HG03571 (cell line): ENCODE measurements around the gene RXRA.

Source experiments
- ATAC-seq: cut with Tn5 transposase; IDR thresholded peaks from one replicate; pipeline ENCODE4 v1.9.1; 2021; ENCODE audit not compliant: unreplicated experiment

The RXRA gene

DNA sequence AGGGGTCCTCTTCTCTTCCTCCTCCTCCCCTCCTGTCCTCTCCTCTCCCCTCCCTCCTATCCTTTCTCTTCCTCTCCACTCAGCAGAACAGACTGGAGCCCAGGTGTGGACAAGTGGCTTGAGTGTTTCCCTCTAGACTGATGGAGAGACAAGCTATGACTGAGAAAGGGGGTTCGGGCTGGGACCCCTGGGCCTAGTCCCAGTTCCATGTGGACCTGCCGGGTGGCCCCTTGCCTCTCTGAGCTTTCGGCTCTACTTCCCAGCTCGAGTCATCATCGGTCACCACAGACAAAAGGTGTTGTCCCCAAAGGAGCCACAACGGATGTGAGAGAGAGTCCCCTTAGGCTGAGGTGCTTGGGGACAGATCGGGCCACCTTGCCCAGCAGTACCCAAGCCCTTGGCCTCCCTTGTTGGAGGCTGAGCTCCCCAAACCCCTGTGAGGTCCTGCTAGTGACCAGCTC lies 3.4 kb upstream of the RXRA start:
- ATAC-seq: no peak

DNA sequence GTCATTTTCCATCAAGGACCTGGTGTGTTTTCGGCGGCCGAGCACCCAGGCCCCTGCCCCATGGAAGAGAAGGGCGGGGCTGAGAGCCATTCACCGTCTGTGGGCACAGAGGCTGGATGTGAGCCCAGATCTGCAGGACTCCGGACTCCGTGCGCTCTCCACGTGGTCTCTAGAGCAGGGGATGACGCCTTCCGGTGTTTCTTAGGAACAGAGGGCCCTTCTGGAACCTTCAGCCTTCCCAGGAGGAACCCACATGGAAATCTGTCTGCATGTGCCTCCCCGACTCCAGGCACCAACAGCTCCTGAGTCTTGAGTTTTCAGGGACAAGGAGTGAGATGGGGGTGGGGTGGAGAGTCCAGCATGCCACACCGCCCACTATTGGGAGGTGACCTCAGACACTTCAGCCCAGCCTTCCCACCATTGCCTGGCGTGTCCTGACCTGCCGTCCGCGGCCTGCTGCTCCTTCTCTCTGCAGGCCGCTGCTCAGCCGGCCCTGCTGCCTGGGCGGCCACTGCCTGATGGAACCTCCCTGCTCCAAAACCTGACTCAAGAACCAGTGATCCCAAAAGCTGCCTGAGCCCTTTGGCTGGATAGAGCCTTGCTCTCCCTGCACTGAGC lies 2.4 kb upstream of the RXRA start:
- ATAC-seq: no peak

DNA sequence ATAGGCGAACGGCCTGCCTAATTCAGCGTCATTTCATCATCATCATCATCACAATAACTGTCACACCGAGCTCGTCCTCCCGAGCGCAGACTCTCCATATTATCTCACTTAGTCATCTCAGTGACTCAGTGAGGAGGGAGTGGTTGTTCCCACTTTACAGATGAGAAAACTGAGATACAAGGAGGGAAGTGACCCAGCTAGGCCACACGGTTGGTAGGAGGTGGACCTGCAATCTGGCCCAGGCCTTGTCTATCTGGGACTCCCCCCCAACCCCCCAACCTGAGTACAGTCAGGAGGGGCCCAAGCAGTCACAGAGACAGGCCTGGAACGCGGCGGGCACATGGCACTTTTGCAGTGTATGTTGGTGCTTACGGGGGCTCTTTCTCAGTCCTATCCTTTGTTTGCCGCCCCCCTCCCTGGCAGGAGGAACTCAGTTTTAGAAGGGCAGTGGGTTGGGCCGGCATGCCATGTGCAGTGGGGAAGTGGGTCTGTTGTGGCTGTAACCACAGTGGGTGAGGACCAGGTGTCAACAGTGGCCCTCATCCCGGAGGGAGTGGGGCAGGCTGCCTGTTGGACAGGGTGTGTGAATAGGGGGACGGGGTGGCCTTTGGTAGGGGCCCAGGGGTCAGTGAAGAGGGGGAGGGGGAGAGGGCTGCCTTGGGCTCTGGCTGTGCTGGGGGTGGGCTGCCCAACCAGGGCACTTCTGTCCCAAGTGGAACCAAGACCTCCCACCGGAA lies 1.7 kb upstream of the RXRA start:
- no peak for ATAC-seq

DNA sequence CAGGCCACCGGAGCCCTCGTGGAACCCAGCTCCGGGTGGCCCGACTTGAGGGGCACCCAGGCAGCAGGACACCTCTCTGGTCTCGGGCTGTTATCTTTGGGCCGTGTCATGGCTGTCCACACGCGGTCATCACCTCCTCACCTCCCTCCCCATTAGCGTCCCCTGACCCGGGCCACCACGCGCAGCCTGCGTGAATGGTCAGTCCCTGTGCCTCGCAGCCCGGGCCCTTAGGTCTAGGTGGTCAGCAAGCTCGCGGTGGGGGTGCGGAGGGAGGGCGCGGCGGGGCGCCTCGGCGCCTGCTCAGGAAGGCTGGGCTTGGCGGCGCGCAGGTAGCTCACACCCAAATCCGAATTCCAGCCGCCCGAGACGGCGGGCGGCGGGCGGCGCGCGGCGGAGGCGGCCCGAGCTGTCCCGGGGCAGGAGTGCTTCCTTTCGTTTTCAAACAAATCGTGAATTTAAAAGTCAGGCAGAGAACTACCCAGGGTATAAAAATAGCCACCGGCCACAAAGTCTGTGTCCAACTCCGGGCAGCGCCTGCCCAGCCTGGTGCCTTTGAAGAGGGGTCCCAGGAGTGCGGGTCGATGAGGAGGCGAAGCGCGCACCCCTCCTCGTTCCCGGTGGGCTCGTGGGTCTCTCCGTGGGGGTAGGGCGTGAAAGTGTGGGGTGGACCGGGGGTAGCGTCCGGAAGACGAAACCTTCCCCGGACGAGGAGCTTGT lies 1.0 kb upstream of the RXRA start:
- ATAC-seq: no peak

DNA sequence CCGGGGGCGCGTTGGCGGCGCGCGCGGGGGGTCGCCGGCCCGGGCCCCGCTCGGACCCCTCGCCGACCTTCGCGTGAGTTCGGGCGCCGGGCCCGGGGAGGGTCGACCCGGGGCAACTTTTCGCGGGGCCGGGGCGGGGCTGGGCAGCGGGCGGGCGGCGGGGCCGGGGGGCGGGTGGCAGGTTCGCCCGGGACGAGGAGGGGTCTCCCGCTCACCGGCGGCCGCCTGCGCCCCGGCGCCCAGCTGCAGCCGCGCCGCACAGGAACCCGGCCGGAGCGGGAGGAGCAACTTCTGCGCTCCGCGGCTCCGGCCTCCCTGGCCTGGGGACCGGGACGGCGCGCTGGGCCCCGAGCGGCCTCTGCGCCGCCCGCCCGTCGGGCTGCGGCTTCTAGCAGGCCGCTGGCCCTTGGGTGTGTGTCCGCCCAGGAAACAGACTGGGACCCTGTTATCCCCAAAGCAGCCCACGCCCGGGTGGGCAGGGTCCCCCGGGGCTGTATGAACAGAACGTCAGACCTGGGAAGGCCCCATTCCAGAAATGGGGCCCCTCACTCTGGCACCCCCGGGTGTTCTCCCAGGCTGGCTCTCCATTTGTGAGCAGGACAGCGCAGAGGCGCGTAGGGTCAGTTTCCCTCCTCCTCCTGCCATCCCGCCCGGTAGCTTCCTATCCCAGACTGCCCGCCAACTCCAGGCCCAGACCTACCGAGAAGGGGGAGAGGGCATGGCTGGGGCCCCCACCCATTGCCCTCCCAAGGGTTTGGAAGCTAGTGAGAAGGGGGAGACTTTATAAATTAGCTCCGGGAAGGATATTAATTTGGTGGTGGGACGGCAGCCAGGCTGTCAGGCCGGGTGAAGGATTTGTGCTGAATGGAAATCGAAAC lies 708 bp downstream of the RXRA start:
- no peak for ATAC-seq

DNA sequence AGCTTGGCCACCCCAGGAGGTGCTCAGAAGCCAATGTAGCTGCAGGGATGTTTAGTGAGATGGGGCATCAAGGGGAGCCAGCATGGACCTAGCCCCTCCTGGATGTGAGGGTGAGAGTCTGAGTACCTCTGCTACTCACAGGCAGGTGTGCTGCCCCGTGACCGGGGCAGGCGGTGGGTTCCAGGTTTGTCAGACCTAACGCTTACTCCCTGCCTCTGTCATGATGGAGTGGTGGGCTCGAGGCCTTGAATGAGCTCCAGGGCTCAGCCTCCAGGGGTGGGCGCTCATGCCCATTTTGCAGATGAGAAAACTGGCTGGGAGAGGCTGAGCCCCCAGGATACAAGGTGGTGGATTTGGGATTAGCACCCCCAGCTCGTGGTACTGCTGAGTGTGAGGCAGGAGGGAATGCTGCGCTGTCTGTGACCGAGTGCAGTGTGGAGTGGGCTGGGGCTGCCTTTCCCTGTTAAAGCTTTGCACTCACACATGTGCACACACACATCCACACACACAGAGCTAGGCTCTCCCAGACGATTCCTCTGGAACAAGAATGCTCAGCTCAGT lies 1.5 kb downstream of the RXRA start:
- ATAC-seq: no peak

DNA sequence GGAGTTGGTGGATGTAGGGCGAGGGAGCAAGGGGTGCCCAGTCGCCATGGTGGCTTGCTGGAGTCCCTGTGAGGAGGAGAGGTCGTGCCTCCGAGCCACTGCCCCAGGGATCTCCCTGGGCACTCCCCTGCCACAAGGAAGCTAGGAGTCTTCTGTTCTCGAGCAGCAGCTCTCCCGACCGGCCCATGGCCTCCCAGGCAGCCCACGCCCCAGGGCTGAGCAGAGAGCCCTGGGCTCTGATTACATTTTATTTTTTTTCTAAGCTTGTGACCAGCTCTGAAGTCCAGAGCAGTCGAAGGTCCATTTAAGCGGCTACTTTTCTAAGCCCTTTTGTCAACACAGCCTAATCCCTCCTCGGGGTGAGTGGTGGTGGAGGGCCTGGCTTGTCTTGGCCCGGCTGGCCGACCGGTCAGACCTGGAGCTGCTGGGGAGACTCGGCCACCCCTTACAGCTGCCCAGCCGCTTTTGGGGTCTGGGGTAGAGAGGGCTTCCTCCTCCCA lies 2.1 kb downstream of the RXRA start:
- no peak for ATAC-seq

DNA sequence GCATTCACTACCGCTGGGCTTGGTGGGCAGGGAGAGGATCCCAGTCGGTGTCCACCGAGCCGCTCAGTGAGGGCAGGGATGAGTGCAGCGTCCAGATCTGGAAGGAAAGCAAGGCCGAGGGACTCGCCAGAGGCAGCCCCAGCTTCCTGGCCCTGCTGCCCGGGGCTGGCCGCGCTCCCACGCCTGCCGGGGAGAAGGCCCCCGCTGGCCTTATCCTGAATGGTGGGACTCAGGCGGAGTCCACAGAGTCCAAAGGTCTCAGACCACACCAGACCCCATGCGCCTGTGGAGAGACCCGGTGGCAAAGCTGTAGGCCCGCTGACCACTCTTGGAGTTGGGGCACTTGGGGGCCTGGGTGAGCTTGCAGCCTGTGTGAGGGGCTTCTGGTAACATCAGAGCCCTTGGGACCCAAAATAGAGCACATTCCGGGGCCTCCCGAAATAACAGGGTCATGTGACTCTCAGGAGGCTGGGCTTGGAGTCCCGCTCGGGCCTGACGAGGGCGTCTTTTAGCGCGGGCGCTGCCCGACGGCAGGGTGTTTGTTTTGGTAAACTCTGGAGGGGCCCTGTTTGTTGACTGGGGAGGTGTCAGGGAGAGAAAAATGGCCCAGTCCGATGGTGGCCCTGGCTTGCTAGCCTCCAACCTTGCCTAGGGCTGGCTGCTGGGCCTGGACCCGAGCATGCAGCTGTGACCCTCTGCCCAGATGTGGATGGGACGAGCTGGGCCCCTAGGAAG lies 2.8 kb downstream of the RXRA start:
- no peak for ATAC-seq

DNA sequence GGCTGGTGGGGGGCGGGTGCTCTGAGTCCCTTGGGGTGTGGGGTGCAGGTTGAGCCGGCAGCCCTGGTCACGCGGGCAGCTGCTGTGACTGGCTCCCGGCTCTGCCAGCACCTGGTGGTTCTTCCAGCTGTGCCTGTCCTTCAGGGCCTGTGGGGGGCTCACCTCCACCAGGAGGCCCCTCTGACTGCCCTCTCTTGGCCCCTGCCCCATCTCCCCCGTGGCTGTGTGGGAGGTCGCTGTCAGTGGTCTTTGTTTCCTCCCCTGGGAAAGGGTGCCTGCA lies 3.3 kb downstream of the RXRA start:
- ATAC-seq: no peak

DNA sequence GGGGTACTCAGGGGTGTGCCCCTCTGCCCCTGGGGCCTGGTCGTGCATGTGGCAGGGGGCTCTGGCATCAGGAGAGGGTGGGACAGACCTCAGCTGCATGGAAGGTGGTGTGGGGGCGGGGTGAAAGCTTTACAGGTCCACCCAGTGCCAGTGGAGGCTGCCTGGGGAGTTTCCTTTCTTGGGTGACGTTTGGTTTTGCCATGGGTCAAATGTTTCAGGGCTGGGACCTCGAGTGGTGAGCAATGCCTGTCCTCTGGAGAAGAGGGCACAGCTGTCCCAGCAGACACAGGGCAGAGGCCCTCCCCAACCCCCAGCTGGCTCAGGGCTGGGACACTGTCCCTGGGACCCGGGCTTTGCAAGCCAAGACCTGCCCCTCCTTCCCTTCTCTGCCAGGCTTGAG lies 3.6 kb downstream of the RXRA start:
- ATAC-seq: no peak

DNA sequence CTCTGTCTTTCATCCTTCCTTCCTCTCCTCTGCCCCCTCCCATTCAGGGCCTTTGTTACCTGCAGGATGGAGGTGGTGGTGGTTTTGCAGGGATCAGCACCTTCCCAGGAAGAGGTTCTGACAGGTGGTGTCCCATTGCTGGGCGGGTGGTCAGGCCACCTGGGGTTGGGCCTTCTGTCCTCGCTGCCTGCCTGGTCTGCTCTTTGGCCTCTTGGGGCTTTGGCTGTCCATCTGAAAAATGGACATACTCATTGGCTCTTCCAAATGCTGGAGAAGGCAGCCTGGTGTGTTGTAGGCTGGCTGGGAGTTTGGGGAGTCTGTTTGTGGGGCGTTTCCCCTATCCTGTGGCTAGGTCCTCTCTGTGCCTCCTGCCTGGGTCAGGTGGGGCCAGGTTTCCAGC lies 4.3 kb downstream of the RXRA start:
- ATAC-seq: no peak

DNA sequence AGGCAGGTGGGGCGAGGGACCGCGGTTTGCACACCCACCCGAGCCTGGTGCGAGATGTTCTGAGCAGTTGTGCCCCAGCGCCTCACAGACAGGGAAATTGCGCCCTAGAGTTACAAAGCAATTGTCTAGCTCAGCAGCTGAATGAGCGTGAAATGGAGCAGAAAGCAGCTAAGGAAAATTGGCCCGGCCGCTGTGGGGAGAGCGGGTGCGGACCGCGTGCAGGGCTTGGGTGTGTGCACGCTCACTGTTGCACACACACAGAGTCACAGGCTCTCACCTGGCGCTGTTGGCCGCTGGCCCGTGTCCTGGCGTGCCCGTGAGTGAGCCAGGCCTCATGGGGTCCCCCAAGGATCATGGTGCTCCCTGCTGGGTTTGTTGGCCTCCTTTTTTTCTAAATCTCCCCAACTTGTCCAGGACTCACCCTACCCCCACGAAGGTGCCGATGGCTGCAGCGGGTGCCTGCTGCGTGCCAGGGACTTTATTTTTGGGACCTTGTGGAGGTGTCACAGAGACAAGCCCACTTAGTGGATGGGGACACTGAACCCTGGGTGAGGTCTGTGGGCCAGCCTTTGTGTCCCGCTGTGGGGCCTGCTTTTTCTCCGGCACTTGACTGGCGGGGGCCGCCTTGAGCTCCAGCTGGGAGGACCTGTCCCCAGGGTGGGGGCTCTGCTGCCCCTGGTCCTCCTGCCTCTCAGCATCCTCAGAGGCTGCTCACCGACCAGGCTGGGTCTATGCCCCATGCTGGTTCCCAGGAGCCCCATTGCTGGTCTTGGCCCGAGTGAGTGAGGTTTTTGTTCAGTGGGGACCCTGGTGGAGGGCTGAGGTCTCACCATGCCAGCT lies 5.2 kb downstream of the RXRA start:
- no peak for ATAC-seq

DNA sequence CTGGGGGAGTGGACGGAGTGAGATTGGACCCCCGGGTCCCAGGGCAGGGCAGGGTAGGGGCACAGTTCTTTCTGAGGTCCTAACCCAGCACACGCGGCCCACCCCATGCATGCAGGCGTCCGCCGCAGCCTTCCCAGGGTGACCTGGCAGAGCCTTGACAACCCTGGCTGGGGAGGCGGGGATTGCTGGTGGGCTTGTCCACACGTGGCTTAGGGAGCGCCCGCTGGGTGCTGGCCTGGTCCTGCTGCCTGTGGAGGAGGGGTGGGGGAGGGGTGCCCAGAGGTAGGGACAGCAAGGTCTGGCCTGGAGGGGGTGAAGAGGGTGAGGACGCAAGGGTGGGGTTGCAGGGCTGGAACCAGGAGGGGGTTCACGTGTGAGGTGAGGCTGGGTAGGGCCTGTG lies 6.0 kb downstream of the RXRA start:
- no peak for ATAC-seq

DNA sequence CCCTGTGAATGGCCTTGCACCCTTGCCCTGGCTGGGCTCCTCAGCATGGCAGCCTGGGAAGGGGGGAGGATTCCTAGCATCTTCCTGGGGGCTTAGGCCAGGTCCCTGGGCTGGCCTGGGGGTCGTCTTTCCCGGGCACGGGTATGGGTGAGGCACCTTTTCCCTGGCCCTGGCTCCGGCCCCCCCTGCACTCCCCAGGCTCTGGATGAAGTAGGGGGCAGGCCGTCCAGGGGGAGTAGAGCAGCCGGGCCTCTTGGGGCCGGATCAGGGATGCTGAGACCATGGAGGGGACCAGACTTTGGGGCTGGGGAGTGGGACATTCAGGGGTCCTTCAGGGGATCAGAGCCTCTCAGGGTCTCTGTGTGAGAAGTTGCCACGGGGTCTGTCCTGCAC lies 6.6 kb downstream of the RXRA start:
- no peak for ATAC-seq

DNA sequence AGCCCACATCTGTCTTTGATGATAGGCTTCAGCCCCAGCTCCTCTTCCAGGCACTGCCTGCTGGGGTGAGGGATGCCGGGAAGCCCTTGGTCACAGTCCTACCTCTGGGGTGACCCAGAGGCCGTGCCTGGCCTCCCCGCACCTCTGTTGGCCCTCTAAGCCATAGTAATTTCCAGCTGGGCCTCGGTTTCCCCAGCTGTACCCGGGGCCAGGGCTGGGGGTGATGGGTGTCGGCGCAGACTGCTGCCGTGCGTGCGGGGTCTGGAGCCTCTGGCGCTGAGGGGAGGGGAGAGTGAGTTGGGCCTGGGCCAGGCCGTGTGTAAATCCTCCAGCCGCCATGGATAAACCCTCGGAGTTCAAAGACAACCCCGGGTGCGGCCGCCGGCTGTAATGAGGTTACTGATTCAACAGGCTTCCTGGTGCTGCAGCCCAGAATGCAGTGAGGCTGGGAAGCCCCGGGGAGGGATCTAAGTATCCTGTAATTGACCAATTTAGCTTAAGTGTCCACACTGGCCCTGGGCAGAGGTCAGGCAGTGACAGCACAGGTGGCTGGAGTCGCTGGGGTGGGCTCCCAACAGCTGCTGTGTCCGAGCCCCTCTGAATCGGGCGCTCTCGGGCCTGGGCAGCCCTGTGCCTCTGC lies 7.1 kb downstream of the RXRA start:
- ATAC-seq: no peak

DNA sequence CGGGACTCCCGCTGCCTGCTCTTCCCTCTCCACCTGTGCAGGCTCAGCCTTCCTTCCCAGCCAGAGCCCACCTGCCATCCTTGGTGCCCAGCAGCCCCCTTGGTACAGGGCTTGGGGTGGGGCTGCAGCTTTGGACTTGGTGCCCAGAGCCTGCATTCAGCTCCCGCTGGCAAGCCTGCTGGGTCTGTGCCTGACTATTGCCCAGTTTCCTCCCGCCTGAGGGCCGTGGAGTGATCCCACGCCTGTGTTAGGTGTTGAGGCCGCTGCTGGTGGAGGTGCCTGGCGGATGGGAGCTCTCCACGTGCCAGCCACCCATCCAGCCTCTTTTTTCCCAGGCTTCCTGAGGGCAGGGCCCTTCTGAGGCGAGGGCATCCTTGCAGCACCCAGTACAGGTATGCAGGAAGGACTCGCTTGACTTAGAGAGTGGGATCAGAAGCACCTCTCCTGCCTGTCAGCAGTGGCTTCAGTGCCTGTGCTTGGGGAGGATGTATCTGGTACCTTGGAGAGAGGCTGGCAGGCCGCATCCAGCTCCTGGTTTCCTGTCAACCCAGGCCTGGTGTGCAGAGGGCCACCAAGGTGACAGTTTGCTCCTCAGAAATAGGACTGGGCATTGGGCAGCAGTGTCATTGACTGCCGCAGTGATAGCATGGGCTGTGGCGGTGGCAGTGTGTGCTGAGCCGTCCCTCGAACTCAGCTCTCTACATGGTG lies 7.8 kb downstream of the RXRA start:
- no peak for ATAC-seq

DNA sequence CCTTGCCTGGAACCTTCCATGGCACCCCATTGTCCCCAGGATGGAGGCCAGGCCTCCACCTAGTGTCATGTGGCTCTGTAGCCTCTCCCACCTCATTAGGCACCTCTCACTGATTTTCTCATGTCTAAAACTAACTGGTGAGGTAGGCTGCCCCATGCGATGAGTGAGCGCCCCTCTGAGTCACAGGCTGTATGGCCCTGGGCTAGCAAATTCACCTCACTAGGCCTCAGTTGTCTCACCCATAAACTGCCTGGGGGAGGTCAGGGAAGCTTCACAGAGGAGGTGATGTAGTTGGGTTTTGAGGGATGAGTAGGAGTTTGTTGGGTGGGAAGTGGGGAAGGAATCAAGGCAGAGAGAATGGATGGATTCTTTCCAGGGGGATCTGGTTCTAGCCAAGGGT lies 8.8 kb downstream of the RXRA start:
- ATAC-seq: no peak

DNA sequence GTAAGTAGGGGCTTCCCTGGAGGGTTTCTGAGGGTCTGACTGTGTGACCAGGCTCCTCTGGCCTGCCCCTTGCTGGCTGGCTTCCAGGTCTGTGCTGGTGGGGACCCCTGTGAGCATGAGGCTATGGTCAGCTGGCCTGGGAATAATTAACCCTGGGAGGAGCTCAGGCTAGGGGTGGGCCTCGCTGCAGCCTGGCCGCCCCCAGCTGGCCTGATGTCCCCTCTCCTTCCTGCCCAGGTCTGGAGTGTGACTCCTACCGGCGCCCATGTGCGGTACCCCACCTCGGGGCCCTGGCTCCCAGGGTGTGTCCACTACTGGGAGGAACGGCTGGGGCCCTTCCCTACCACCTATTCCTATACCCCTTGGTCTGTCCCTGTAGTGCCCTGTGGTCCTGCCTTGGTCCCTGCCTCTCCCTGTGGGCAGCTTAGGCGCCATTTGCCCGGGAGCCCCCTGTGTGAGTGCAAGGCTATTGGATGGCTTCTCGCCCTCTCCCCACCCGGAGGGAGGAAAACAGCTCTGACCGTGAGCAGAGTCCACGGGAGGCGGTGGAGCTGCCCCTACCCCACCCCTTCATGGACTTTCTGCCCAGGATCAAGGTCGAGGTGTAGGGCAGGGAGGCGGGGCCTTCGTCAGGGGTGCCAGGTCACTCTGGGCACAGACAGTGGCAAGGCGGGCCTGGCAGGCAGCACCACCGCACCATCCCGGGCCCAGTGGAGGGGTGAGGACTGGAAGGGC lies 9.4 kb downstream of the RXRA start:
- ATAC-seq: no peak
